ENCODE results near the gene ASPSCR1. TPM values are rescaled to one million over a fixed set of nuclear protein-coding genes. Genes with fewer than 3 reads are reported as not detected.
A peak's percentile ranks its signal among the peaks of the same experiment; 100 is the strongest.

The ASPSCR1 gene
- total RNA-seq, 6 donors from 2014 or later, result 26.0 to 96.4 (median 56.1) TPM

DNA sequence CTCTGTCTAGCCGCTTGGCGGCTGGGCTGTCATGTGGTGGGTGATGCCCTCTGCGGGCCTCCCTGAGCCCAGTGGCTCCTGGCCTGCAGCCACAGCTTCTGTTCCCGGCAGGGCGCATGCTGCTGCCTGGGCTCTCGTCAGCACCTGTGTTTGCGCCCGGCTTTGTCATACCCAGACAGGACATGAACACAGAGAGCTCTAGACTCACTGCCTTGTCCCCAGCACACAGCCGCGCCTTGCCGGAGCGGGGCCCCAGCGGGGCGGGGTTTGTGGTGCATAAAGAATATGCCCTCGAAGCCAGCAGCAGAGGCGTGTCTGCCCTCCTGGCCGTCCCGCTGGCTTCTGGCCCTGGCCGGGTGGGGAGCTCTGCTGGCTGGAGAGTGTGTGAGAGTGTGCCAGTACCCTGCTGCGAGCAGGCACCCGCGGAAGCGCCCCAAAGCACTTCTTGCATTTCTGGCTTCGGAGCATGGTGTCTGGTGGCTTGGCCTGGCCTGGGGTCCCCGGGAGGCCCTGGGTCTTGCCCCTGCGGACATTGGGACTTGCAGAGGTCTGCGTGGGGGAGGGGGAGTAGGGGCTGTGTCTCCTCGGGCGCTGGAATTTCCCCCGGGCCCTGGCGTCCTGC, 14.4 kb downstream of the ASPSCR1 start:
- Histone ChIP-seq H3K36me3 (peaks cover 0 to 11% (median 7%) of the 10 kb centered on the region in 4 donors), H3K4me1 (peaks cover 21 to 48% (median 41%) of the 10 kb centered on the region in 4 donors), H3K27me3 (no peaks in the 10 kb centered on the region), H3K4me3 (peak overlapping the region in 2 of 4 donors; percentile 7 to 25), H3K9me3 (no peaks in the 10 kb centered on the region), H3K27ac (peak overlapping the region; percentile 51 to 79 (median 76))
- 26 to 60% methylated on average over 5 to 19 of the region's 31 CpGs for WGBS, 2 donors
- DNase-seq (peak; percentile 95), ATAC-seq (ENCODE audit: low FRiP score in 2 of 2) (peak; percentile 59 to 91)
- peak in 1 of 4 donors; percentile 76 for TF ChIP-seq POLR2A (IDR thresholded peaks at IDR 0.05)
- TF ChIP-seq POLR2AphosphoS5 (IDR thresholded peaks at IDR 0.05), result peak; percentile 13 to 51
- no peak for TF ChIP-seq EP300 (IDR thresholded peaks at IDR 0.05)
- TF ChIP-seq, protein P1, sequence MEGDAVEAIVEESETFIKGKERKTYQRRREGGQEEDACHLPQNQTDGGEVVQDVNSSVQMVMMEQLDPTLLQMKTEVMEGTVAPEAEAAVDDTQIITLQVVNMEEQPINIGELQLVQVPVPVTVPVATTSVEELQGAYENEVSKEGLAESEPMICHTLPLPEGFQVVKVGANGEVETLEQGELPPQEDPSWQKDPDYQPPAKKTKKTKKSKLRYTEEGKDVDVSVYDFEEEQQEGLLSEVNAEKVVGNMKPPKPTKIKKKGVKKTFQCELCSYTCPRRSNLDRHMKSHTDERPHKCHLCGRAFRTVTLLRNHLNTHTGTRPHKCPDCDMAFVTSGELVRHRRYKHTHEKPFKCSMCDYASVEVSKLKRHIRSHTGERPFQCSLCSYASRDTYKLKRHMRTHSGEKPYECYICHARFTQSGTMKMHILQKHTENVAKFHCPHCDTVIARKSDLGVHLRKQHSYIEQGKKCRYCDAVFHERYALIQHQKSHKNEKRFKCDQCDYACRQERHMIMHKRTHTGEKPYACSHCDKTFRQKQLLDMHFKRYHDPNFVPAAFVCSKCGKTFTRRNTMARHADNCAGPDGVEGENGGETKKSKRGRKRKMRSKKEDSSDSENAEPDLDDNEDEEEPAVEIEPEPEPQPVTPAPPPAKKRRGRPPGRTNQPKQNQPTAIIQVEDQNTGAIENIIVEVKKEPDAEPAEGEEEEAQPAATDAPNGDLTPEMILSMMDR (IDR thresholded peaks at IDR 0.05), result peak in 1 of 6 experiments; percentile 22

DNA sequence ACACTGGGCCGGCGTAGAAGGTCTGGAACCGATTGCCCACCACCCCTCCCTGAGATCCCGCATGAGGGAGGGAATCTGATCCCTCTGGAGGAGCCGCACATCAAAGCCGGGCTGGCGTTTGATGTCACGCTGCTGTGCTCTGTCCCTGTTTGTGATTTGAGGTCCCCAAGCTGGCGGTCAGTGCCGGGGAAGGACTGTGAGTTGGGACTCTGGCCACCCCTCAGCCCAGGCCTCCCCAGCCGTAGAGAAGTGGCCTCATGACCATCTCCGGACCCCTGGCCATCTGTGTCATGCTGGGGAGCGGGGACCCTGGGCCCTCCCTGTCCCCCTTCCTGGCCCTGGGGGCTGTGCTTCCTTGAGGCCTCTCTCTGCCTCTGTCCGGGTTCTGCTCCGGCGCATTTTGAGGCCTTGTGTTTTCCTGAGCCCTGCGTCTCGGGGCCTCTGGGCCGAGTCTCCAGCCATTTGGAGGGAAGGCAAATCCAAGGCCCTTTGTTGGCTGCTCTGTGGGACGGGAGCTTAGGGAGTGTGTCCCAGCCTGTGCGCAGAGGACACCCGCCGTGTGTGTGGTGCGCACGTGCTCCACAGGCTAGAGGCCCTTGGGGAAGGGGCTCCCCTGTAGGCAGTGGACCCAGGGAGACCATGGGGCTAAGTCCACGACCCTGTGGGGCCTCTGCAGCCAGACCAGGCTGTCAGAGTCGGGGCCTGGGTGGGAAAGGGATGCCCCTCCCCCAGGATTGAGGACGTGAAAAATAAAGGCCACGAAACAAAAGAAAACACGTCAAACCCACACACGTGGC, 15.1 kb downstream of the ASPSCR1 start:
- ATAC-seq (ENCODE audit: low FRiP score in 2 of 2), result no peak
- peak overlapping the region; percentile 48 to 79 (median 76) for H3K27ac ChIP-seq

DNA sequence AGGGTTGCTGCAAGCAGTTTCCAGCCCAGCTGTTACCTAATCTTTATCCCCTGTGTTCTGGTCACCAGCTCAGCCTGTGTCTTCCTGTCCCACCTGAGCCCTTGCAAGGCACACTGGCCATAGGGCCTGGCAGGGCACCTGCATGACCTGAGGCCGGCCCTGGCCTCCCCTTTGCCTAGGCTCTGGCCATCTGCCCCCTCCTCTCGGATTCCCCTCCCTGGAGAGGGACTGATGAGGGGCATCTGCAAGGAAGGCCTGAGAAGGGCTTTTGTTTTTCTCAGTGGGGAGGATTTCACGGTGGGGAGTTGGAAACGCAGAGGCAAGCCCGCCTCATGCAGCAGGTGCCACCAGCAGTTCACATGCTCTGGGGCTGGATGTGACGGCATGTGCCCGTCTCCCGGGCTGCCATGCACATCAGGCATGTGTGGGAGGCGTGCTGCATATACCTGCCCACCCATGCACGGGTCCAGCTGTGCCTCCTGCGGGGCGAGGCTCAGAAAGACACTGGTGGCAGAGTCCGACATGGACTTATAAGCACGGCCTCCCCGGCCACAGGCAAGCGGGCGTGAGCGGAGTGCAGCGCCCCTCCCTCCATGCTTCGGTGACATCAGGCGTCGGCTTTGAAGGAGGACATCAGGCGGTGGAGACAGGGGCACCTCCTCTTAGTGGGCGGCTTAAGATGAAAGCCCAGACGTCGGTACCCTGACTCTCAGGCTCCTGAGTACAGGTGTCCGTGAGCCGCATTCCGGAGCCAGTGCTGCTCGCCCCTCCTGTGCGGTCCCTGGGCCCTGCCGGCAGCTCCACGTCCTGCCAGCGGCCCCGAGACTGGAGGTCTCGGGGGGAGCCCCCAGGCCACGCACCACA, 16.5 kb downstream of the ASPSCR1 start:
- Histone ChIP-seq H3K9me3 (no peaks in the 10 kb centered on the region), H3K27ac (peak overlapping the region in 1 of 4 donors; percentile 68), H3K4me1 (peaks cover 21 to 48% (median 41%) of the 10 kb centered on the region in 4 donors), H3K36me3 (peaks cover 0 to 13% (median 8%) of the 10 kb centered on the region in 4 donors), H3K4me3 (no peak overlapping the region), H3K27me3 (no peaks in the 10 kb centered on the region)
- 95% methylated on average over 15 to 35 of the region's 37 CpGs for WGBS, 2 donors
- DNase-seq (peak in 1 of 2 donors; percentile 70), ATAC-seq (ENCODE audit: low FRiP score in 2 of 2) (no peak)
- TF ChIP-seq, protein P1 (IDR thresholded peaks at IDR 0.05), result no peak
- no peak for TF ChIP-seq EP300 (IDR thresholded peaks at IDR 0.05)
- TF ChIP-seq POLR2AphosphoS5 (IDR thresholded peaks at IDR 0.05), result no peak
- TF ChIP-seq POLR2A (IDR thresholded peaks at IDR 0.05), result no peak

More for the DNA sequence above, 15.1 kb downstream of the ASPSCR1 start:
- whole genome bisulfite sequencing, 2 donors, result 77 to 81% methylated on average over 15 to 29 of the region's 31 CpGs
- TF ChIP-seq, protein P1 (IDR thresholded peaks at IDR 0.05), result no peak
- TF ChIP-seq EP300 (IDR thresholded peaks at IDR 0.05) (no peak), POLR2A (IDR thresholded peaks at IDR 0.05) (no peak), POLR2AphosphoS5 (IDR thresholded peaks at IDR 0.05) (no peak)
- Histone ChIP-seq H3K4me1 (peaks cover 21 to 48% (median 41%) of the 10 kb centered on the region in 4 donors), H3K27me3 (no peaks in the 10 kb centered on the region), H3K9me3 (no peaks in the 10 kb centered on the region), H3K36me3 (peaks cover 0 to 13% (median 8%) of the 10 kb centered on the region in 4 donors), H3K4me3 (peak overlapping the region in 2 of 4 donors; percentile 7 to 25)
- DNase-seq, result peak in 1 of 2 donors; percentile 69

DNA sequence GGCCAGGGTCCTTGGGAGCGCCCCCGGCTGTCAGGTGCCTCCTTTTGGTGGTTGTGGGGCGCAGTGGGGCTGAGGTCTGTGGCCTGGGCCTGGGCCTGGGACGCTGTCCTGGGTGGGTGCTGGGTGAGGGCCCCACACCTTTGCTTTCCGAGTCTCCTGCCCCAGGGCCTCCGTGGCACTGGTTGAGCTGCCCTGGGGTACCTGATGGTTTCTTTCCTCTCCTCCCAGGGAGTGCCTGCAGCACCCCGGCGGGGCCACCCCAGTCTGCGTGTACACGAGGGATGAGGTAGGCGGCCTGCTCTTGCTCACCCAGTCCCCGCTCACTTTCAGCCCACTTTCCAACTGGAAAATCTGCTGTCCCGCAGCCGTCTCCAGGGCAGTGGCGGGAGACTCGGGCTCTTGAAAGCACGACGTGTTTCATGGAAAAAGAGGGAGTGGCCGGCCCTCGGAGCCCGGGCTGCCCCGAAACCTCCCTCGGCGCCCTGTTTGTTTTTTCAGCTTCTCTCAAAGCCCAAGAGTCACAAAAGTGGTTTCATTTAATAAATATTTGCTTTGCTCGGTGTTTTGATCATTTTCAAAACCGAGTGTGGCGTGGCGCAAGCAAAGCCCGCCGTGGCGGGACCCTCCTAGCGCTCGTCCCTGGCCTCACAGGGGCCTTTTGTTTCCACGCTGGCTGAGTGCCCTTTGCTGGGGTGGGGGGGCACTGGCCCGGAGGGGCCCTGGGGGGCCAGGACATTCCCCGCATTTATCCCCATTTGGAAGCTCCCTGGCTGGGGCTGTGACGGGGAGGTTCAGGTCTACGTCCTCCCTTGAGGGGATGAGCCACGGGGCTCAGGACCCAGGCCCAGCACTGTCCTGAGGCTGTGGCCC, 17.4 kb downstream of the ASPSCR1 start:
- Histone ChIP-seq H3K9me3 (no peaks in the 10 kb centered on the region), H3K4me3 (no peak overlapping the region), H3K27ac (peak overlapping the region in 2 of 4 donors; percentile 24 to 68), H3K36me3 (peaks cover 0 to 13% (median 8%) of the 10 kb centered on the region in 4 donors), H3K4me1 (peaks cover 21 to 52% (median 44%) of the 10 kb centered on the region in 4 donors), H3K27me3 (no peaks in the 10 kb centered on the region)
- TF ChIP-seq, protein P1 (IDR thresholded peaks at IDR 0.05), result no peak
- peak in 1 of 4 donors; percentile 22 for TF ChIP-seq POLR2A (IDR thresholded peaks at IDR 0.05)
- TF ChIP-seq EP300 (IDR thresholded peaks at IDR 0.05), result no peak
- TF ChIP-seq POLR2AphosphoS5 (IDR thresholded peaks at IDR 0.05), result no peak
- DNase-seq (peak; percentile 59 to 84), ATAC-seq (ENCODE audit: low FRiP score in 2 of 2) (no peak)
- WGBS, 2 donors, result 80 to 82% methylated on average over 28 to 39 of the region's 39 CpGs

Data from upper lobe of left lung (tissue), 6 donors.